Fibroblast of skin of scalp (primary cell): ENCODE data around the gene BLMH.

Experiments used
- DNase-seq: peaks from one replicate; pipeline ENCODE4 v3.0.0-alpha.2; 2013

BLMH gene

DNA sequence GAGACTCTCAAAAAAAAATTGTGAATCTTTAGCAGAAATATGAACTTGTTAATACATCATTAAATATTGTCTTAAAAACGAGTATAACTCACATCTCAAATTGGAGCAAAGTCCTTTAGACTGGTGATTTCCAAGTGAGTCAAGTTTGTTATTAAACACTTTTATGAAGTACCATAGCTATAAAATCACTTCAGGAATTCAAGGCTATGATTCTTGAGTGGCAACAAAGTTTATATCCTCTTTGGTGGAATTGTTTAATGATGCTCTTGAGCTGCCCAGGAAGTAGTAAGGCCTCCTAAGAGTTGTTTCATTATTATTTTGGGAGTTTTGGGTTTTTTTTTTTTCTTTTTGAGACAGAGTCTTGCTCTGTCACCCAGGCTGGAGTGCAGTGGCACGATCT, 16.7 kb upstream of the BLMH start:
- DNase-seq = no peak

DNA sequence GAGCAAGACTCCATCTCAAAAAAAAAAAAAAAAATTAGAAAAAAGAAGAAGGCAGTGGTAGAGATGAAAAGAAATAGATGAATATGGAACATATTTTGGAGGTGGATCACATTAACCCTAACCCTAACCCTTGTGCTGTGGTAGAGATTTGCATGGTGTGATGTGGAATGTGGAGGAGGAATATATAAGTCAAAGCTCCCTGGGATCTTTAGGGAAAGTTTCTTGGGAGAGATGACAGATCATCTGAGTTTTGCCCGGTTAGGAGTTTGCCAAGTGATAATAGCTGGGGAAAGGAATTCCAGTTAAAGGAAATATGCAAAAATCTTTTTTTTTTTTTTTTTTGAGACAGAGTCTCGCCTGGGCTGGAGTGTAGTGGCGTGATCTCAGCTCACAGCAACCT, 13.0 kb upstream of the BLMH start:
- DNase-seq = no peak

DNA sequence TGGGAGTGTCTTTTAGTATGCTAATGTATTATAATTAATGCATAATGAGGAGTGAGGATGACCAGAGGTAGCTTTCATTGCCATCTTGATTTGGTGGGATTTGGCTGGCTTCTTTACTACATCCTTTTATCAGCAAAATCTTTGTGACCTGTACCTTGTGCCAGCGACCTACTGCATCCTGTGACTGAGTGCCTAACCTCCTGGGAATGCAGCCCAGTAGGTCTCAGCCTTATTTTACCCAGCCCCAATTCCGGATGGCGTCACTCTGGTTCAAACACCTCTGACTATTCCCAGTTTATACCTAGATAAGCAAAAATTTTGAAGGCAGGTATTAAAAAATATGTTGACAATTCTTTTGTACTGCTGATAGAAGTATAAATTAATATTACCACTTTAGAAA, 10.5 kb upstream of the BLMH start:
- no peak for DNase-seq

DNA sequence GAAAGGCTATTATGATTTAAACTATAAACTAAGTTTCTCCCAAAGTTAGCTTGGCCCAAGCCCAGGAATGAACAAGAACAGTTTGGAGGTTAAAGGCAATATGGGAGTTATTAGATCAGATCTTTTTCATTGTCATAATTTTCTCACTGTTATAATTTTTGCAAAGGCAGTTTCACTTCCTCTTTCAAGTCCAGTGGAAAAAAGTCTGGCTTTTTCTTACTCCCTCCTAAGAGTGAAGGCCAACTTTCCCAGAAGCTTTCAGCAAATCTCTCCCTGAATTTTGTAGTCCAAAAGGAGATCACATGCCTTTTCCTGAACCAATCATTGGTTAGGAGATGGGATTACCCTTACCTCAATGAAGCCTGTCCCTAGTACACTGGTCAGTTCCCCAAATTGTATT, 9.1 kb upstream of the BLMH start:
- no peak for DNase-seq

DNA sequence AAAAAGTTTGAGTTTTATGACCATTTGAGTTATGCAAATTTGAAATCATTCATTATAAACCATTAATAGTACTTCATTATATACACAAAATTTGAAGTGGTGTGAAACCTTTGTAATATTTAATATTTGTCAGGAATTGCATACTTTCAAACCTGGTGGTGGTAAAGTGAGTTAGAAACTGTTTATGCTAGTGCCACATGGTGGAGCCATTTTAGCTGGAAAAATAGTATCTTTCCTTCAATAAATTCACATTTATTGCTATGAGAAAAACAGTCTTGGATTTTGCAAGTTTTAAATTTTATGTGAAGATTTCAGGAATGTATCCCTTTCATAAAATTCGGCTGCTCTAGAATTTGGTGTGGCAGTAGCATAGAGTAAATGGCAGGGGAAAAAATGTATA, 7.3 kb upstream of the BLMH start:
- no peak for DNase-seq

DNA sequence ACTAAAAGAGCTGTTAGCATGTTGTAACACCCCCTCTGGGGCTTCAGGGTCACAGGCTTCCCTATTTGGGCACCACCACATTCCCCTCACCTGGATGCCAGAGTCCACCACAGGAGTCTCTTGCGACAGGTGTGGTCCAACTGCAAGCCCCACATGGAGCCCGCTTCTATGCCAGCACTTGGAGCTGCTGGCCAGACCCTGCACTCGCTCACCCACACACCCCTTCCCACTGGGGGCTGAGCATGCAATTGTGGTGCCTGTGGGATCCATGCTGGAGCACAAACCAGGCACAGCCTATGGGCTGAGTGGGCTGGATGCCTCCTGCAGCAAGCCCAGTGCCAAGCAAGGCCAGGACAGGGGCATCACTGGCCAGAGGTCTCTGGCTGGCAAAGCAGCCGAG, 6.0 kb upstream of the BLMH start:
- no peak for DNase-seq

DNA sequence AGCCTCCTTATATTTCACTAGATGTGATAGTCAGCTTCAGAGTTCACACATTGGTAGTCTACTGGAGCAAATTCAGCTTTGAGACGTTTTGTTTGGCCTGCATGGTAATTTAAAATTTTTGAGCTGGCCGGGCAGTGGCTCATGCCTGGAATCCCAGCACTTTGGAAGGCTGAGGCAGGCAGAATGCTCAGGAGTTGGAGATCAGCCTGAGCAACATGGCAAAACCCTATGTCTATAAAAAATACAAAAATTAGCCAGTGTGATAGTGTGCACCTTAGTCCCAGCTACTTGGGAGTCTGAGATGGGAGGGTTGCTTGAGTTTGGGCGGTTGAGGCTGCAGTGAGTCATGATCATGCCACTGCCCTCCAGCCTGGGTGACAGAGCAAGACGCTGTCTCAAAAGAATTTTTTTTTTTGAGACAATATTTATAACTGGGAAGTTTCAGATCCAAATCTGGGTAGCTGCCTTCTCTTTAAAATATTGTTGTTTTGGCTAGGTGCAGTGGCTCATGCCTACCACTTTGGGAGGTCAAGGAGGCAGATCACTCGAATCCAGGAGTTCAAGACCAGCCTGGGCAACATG, 4.8 kb upstream of the BLMH start:
- no peak for DNase-seq

DNA sequence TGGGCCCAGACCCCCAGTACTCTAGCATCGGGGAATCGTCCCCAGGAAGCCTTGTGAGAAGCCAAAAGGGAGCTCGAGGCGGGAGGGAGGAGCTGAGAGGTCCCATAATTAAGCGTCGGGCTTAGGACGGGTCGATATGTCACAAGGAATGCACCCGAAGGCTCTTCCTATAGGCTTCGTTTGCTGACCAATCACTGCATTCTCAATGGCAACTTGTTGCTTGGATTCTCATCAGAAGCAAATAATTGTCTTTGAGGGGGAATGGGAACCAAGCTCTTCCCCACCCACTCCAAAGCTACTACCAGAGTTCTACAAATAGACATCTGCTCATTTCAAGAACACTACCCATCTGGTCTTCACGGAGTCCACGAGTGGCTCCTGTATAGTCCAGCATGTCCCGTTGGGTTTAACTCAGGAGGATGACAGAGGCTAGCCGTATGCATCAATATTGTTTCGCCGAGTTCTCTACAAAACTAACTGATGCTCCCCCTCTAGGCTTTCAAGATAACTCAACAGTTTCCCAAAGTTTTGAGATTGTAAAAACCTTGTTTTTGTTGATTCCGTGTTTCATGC, 628 bp upstream of the BLMH start:
- DNase-seq = peak; percentile 61

DNA sequence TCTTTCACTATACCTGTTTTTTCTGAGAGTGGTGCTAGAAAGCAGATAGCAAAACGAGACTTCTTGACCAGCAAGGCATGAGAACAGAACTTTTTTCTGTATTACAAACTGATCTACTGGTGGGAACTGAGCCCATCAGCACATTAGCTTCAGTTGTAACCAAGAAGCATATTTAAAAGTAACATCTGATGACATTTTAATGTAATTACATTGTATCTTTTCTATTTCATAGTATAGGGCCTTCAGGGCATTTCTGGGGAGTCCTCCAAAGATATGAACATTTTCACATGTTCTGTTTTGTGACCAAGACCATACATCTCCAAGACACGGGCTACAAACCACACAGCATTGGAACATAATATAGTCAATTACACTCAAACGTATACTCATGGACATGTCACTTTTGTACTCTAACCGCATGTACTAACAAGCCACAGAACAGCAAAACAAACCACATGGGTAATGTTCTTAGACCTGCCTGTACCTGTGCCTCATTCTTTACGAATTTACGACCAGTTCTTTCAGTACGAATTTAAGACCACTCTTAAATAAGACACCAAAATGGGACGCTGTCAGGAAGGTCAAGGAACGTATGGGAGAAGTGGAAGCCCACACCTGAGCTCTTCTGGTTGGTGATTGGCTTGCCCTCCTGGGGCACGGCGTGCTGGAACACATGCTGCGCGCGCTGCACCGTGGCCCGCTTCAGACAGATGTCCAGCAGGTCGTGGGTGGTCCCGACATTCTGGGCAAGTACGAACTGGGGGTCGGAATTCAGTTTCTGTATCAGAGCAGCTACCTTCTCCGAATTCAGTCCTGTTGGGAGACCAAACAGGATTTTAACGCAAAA, 825 bp downstream of the BLMH start:
- DNase-seq = no peak

DNA sequence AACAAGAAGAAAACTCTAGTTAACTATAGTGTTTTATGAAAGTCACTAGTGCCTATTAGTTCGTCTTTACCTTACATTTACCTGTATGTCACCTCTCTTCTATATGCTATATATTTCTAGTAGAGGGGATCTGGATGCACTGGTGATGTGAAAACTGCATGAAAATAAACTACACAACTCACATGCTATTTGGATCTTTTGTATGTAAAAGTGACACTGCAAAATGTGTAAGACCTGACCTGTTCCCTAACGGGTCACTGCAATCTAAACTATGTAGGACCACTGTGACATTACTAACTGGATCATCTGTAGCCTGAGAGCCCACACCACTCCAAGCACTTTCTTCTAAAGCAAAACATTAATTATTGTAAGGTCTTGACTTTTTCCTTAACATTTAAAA, 1.7 kb downstream of the BLMH start:
- no peak for DNase-seq

DNA sequence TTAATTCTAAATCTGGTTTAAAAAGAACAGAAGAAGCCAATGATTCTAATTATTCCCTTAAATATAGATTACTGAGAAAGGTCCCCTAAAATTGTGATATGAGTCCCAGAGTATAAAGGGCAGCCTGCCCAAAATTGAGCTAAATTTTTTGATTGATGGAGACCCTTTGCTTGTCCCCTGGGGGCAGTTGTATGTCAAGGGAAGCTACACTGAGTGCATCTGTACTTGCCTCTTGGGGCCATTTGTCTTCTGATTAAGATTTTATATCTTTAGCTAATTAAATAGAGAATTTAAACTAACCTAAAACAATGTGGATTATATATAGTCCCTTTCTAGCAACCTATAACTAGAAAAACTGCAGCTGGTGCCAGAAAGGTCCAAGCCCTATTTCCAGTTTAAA, 12.6 kb downstream of the BLMH start:
- DNase-seq = no peak

DNA sequence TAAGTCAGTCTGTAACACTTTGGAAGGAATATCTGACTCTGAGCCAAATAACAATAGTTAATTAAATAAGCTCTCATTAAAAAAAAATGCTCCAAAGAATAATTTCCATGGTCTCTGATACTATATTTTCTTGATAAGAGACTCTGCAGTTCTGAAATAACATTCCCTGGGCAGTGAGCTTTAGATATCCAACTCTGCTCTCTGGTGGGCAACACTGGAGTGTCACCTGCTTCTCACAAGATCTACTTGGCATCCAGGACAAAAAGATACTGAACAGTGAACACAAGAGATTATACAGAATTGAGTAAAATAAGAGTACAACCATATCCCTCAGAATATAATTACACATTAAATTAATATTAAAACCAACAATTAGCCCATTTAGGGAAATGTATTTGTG, 13.7 kb downstream of the BLMH start:
- peak; percentile 21 for DNase-seq

DNA sequence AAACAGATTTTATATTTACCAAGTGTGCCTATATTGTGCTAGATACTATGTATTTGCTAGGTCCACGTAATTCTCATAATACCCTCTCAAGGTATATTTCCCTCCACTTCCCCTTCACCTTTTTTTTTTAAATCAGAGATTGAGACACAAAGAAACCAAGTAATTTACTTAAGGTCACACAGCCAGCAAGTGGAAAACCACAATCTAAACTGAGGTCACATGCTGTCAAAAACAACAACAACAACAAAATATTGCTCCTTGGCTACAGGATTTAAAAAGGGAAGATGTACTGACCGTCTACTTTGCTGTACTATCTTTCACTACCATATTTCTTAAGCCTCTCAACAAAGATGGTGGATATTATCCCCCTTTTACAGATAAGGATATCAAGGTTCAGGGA, 15.8 kb downstream of the BLMH start:
- no peak for DNase-seq

DNA sequence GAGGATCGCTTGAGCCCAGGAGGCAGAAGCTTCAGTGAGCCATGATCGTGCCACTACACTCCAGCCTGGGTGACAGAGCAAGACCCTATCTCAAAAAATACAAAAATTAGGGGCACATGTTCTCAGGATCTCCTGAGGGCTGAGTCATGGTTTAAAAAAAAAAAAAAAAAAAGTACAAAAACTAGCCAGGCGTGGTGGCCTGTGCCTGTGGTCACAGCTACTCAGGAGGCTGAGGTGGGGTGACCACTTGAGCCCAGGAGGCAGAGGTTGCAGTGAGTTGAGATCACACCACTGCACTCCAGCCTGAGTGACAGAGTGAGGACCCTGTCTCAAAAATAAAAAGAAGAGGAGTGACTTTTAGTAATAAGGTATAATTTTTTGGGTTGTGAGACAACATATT, 16.9 kb downstream of the BLMH start:
- no peak for DNase-seq

DNA sequence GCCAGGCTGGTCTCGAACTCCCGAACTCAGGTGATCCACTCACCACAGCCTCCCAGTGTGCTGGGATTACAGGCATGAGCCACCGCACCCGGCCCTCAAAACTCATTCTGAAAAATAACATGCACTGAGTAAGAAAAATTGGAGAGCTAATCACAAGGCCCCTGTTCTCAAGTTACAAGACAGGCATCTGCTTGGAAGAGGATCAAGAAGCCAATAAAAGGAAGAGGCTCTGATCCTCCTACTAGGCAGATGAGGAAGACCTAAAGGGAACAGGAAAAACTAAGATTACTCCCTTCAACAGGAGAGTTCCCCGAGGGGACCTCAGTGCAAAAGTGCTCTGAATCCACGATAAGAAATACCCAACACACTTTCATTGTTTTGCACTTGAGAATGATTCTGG, 18.4 kb downstream of the BLMH start:
- no peak for DNase-seq

DNA sequence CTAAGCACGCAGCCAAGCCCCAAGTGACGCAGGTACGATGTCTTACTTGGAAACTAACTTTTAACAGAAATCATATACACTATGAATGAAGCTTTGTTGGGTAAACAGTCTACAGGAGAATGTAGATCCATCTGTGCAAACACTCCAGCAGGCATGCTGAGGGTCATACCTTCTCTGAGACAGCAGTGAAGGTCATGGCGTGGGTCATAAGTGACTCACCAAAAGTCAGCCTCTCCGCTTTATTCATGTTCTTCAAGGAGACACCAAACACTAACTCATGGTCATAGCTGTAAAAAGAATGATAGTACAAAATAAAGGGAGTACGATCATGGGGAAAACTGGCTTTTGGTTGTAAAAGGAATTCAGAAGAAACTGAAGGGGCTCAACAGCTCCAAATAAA, 20.6 kb downstream of the BLMH start:
- no peak for DNase-seq

DNA sequence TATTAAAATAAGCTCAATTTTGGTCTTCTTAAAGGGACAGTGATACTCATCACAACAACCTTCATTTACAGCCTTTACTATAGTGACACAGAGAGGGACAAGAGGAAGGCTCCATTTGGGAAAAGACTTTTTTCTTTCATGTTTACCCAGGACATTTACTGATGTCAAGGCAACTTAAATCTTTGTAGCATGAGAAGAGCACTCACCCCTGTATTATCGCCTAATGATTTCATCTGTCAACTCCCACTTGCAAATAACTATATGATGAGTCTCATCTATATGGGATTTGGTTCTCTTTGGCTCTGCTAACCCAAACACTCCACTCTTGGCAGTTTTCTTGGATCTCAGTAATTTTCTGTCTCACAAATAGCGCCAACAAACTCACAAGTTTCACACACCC, 24.1 kb downstream of the BLMH start:
- DNase-seq = no peak

DNA sequence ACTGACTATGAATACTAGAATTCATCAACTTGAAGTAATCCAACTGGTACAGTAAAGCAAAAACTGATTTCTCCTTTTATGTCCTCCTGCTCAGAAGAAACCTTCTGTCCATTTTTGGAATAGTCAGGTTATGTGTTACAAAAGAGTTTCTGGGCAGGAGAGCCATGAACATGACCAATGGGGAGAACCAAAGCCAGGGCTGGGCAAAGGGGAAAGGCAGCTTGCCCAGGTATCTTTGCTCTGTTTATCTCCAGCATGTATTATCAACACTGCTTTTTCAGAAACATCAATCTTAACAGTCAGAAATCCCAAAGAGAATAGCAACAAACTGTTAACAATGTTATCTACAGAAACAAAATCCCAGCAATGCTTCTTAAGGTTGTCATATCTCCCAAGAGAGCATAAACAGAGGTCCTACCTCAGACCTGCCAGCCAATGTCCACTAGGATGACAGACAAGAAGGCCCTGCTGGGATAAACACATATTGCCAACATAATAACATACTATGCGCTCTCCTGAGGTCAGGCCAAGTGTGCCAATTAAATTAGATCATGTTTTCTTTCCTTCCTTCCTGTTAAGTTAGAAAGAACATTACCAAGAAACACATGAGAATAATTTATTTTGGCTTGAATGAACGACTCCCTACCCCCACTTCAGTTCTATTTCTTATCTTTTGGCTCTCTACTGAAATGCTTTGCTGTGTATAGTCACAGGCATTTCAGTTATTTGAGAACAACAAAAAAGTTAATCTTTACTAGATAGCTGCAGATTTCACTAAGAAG, 28.0 kb downstream of the BLMH start:
- peak; percentile 29 for DNase-seq

DNA sequence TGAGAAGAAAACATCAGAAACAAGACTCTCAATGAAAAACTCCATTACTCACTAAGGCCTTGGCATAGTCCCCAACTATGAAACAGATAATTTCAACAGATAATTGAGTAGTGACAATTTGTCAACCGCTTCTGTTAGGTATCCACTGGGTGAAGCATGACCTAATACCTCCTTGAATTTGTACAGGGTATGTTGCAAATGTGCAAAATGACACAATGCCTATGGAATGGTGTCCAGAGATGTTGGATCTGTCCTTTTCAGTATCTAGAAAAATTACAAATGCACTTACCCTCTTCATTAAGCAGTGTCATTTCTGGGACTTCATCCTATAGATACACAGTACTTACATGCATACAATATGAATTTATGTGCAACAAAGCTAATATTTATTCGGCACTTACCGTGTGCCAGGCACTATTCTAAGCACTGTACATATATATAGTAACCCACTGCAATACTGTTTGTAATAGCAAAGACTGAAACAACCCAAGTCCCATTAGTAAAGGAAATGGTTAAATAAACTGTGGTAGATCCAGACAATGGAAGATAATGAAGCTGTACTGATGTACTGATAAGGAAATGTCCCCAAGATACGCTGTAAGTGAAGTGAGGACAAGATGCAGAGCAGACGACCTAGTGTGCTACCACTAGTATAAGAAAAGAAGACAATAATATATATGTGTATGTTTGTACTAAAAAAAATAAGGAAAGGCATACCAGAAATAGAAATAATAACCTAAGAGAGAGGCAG, 34.8 kb downstream of the BLMH start:
- DNase-seq = peak; percentile 45

DNA sequence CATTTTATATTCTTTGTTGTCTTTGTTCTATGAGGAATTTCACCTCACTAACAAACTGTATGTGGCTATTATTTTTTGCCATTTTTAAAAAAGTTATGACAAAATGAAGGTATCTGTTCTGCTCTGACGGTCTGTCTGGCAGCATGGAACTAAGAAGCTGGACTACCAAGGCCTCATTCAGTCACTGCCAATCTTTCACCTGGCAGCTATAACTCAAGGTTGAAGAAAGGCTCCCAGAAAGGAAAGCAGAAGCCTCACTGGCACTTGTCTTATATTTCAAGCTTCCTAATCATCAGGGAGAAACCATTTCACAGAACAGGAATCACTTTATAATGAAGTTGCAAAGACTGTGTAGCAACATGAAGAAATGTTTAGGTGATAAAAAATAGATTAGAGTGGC, 37.6 kb downstream of the BLMH start:
- DNase-seq = no peak

DNA sequence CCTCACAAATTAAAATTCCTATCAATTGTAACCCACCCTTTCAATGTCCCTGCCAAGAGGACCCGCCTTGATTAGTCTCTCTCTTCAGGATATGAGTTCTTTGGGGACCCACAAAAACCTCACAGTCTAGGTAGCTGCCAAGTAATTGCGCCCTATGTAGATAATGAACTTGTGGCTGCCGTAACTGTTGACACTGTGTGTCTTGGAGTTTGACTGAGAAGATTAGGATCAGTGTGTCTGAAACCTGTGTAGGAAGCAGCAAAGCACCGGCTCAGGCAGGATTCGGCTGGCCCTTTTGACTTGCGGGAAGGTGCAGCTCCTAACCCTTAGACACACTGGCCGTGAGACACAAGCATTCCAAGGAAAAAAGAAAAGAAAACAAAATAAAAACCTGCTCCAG, 38.4 kb downstream of the BLMH start:
- DNase-seq = no peak

DNA sequence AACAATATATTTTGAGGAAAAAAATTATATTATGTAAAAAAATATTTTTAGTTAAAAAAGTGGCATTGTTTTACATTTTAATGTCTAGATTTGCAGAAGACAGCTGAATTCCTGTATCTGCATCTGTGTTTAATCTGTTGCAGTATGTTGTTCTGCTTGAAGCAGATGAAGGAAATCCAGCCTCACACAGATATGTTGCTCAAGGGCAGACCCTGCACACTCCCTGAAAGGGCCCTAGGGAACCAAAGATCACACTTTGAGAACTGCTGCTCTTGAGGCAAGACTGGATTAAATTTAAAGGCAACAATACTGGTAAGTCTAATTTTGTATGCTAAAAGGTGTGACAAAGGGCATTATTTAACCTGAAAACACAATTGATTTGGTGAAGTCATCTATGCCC, 39.8 kb downstream of the BLMH start:
- DNase-seq = no peak

DNA sequence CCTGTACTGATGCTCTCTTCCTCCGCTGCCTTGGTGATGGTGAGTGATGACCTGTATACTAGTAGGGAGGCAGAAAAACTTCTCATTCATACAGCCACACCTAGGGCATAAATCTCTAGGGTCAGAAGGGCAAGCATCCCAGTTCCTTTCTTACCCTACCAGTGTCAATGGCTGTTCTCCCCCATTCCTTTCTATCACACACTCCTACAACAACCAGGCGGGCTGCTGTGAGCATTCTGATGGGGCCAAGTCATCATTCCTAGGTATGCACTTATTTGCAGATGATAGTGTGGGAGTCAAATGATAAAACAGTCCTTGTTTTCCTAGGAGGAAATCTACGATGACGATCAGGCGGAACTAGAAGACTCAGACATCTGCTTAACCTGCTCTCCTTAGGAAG, 42.3 kb downstream of the BLMH start:
- DNase-seq = no peak
